Activated naive CD4-positive, alpha-beta T cell treated with anti-CD3 and anti-CD28 coated beads, Interleukin-2, amount 50 U/mL, for 16 hours (primary cell): ENCODE data around the gene SETD1B.

Experiments
- DNase-seq: peaks from one replicate; pipeline ENCODE4 v3.0.0-alpha.2; 2020

SETD1B gene

DNA sequence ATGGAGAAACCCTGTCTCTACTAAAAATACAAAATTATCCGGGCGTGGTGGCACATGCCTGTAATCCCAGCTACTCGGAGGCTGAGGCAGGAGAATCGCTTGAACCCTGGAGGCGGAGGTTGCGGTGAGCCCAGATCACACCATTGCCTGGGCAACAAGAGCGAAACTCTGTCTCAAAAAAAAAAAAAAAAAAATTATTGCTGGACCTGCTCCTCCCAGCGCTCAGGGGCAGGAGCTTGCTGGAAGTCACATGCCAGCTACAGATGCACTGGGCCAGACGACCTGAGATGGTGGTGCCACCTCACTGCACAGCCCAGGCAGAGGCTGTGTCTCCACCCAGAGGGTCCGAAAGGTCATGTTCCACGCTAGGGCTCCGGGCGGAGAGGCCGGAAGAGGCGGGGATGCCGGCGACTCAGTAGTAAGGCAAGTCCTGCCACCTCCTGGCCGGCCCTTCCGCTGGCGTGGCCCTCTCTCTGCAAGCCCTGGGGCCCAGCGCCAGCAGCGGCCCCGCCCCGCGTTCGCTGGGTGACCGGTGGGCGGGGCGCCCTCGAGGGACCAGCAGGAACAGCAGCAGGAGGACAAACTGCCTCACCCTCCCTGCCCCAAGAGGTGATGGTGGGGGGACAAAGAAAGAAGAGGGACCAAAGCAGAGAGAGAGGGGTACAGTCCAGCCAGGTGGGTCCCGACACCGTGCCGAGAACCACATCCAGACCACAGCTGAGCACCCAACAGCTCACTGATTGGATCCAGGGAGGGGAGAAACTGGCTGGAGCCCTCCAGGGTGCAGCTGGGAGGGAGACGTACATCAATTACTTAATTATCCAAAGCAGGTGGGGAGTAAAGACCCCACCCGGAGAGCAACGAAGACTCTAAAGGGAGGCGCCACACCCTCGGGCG lies 6.7 kb upstream of the SETD1B start:
- DNase-seq: no peak

DNA sequence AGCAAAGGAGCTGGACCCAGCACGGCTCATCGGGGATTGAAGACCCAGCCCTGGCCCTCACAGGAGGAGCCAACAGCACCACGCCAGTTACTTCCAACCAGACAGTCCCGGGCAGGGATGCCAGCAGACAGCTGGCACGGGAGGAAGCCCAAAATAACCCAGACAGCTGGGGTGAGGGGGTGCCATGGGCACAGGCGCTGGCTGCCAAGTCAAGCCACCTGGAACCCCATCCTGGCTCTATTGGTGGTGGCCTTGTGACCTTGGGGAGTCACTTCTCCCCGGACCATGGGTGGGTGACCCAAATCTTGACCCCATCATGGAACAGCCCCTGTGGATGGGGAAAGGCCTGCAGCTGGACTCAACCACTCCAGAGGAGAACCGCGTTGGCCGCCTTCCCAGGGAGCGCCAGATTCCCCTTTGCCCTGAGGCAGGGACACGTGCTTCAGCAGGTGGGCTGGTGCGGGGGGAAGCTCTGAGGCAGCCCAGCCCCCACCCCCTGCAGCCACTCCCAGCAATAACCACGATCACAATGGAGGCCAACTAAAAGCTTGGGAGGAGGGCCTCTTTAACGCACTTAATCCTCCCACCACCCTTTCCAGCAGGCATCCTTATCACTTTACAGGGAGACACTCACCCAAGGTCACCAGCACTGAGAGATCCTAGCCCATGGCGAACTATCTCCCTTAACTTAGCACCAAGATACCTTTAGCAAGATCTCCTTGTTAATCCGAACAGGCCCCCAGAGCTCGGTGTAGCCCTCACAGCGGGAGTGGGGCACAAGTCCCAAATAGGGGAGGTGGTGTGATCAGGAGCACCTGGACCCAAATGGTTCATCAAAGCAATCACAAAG lies 5.6 kb upstream of the SETD1B start:
- DNase-seq: no peak

DNA sequence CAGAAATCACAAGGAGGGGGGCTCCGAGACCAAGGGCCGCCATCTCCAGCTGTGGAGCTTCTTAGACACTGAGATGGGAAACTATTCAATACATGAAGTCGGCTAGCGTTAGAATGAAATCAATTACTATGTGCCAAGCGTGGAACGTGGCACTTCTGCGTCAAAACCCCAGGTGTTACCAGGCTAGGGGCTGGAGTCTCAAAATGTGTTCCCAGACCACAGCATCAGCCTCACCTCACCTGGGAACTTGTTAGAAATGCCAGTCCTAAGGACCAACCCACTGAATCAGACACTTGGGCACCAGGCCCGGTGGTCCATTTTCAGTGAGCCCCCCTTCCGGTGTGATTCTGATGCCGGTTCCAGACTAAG lies 5.0 kb upstream of the SETD1B start:
- no peak for DNase-seq

DNA sequence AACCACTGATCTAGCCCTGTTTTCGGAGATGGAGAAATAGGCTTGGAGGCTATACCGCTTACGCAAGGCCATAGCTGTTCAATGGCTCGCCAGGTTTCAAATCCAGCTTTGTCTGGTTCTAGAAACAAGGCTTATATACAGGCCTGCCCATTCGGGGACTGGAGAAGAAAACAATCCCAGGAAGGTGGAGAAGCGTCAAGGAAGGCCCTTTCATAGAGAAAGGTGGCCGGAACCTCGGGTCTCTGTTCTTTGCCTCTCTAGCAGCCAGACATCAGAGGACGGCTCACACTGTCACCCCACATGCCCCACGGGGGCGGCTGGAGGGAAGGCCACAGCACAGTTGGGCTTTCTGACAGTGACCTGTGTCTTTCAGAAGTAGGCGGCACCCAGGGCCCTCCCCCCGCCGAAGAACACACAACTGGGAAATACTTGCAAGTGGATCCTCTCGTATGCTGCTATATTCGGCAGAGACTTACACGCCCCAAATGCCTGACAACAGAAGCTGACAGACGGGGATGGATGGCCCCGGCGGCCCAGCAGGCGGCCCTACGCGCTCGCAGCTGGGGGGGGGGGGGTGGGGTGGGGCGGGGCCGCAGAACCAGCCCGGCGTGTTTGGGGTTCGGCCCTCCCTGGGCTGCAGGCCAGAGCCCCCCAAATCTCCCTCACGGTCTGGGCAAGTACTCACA lies 4.5 kb upstream of the SETD1B start:
- peak; percentile 56 for DNase-seq

DNA sequence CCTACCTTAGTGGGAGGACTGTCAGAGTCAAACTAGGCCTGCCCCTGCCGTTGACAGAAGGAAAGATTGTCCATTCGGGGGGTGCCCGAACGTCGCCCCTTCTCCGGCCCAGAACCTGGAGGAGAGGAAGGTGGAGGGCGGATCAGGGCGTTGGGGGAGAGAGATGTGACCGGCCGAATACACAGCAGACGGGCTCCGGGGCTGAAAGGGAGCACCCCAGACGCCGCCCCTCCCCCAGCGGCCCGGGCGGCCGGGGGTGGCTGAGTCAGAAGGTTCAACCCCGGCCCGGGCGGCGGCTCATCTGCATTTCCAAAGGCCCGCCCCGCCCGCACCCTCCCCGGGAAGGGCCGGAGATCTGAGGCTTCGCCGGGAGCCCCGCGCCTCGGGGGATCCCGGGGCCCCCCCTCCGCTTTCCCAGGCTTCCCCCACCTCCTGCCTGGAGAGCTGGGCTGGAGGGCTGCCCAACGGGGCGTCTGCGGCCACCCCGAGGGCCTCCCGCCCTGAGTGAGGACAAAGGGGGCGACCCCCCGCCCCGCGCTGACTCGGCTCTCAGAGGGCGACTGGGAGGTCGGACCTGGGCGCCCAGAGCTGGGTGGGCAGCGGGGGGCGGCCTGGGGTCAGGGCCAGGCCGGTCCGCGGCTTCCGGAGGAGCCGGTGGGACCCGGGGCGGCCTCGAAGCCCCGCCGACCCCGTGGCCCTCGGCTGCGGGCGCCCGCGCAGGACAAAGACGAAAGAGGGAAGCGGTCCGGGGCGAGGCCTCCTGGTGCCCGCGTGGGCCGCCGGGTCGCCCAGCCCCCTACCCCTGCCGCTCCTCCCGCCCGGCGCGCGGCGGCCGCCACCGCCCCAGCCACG lies 3.7 kb upstream of the SETD1B start:
- peak; percentile 81 for DNase-seq

DNA sequence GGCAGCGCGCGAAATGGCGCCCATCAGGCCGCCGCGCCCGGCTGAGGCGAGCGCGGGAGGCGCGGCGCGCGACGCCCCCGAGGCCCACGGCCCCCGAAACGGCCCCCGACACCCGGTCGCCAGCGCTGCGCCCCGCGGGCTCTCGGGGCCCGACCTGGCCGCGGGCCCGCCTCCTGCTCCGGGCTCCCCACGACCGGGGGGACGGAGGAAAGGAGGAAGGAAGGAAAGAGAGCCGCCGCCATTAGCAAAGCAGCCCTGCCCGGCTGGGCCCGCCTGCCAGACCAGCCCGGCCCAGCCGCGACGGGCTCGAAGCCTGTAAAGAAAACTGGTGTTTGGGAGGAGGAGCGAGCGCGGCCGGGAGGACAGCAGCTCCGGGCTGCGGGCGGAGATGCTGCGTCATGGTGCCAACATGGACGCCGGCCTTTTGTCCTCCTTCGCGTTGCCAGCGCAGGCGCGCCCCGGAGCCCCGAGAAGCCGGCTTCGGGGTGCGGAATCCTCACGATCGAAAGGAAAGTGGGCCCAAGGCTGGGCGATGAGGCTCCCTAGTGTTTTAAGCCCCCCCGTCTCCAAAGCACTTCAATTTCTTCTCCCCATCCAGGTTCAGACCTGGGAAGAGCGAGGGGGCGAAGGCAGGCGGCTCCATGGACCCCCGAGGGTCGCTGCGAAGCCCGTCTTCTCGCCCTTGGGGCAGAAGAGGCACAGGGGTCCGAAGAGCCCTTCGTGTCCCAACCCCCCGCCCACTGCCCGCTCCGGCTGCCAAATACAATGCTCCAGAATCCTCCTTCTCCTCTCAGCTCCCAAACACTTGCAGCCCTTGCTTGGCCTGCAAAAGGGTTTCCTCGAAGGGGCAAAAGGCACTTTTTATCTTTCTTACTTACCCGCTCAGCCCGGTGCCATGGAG lies 2.9 kb upstream of the SETD1B start:
- peak; percentile 76 for DNase-seq

DNA sequence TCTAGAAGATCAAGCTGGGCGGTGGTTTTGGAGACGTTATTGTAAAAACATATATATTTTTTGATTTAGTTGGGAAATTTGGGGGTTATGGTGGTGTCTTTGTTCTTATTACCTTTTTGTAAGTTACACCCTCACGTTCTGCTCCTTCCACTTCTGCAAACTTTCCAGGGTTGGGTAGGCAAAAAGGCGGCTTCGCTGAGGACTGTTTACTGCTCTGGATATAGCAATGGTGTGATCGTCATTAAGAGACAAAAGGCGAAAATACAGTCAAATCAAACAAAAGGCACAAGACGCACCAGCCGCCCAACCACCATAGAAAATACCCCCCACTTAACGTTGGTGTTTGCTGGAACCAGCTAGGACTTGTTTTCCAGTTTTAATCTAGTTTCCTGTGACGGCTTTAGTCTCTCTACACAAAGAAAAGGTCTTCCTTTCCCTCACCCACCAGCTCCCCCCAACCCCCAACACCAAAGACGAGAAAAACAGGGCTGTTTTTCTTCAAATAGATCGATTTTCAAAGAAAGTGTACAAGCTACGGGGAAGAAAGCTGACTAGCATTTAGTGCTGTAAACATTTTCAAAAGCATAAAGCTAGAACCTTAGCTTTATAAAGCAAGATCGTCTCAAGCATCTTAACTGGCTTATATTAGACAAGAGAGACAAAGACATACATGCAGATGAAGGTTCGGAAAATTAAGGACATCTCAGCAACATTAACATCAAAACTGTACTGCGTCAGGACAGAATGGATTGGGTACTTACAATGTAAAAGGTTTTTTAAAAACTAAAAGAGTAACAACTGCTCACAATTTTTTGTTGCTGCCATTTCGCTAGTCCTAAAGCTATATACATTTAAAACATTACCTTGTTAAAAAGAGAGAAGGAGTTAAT lies 2.0 kb upstream of the SETD1B start:
- DNase-seq: peak; percentile 30

DNA sequence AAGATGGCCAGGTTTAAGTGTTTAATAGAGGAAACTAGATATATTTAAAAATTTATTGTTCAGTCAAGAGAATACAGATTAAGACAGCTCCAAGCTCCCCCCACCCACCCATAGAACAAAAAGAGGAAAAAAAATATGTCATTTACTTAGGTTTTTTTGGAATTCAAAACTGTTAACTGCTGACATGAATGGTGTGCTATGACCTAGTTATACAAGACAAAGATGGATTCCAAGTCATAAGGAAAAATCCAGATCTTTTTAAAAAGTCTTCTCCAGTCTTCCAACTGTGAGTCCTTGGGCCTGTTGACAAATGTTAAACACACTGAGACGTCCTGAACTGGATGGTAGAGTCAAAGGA lies 1.3 kb upstream of the SETD1B start:
- no peak for DNase-seq

DNA sequence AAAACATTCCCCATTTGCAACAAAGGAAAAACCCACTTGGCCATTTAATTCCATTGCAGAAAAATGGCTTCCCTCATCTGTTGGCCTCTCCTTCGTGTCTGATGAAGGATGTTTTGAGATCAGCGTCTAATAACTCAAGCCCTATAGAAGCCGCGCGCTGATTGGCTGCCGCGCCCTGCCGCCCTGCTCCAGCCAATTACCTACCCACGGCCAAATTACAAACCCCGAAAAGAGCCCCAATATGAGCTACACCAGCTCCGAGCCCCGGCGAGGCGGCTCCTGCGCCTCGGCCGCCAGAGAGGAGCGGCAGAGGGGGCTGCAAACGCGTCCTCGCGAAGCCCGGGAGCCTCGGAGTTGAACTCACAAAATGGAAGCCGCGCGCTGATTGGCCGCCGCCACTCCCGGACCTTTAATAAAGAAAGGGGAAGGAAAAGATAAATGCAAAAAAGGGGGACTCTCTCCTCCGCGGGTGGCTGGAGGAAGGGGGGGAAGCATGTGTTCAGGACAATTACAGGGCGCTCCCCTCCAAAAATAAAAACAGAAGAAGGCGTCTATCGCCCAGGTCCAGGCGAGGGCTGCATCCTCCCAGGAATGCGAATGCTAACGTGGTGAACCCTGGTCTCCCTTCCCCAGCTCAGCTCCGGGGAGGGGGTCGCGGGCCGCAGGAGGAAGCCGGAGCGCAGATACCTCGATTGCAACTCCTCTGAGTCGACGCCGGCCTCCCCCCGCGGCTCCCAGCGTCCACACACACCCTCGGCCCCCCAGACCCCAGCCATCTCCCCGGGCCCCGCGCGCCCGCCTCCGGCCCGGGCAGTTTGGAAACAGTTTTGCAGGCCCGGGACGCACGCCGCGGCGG lies 738 bp upstream of the SETD1B start:
- DNase-seq: peak; percentile 88

DNA sequence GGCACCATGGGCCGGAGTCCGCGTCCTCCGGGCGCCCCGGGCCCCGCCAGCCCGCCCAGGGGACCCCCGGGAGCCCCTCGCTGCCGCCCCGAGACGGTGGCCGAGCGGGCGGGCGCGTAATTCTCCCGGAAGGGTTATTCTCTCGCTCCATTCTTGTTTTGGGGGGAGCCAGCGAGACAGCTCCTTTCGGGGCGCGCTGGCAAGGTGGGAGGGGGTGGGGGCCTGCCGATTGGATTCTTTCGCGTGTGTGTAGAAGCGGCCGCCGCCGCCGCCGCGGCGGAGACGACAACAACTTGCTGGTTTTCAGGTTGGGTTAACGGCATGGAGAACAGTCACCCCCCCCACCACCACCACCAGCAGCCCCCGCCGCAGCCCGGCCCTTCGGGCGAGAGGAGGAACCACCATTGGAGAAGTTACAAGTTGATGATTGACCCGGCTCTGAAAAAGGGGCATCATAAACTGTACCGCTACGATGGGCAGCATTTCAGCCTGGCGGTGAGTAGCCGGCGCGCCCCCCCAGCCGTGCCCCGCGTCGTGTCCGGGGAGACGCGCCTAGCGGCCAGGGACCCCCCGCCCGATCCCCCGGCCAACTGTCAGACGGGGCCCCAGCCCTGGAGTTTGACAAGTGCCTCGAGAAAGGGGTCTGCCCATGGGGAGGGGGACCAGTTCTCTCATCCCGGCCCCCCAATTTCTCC lies 755 bp downstream of the SETD1B start:
- peak; percentile 67 for DNase-seq

DNA sequence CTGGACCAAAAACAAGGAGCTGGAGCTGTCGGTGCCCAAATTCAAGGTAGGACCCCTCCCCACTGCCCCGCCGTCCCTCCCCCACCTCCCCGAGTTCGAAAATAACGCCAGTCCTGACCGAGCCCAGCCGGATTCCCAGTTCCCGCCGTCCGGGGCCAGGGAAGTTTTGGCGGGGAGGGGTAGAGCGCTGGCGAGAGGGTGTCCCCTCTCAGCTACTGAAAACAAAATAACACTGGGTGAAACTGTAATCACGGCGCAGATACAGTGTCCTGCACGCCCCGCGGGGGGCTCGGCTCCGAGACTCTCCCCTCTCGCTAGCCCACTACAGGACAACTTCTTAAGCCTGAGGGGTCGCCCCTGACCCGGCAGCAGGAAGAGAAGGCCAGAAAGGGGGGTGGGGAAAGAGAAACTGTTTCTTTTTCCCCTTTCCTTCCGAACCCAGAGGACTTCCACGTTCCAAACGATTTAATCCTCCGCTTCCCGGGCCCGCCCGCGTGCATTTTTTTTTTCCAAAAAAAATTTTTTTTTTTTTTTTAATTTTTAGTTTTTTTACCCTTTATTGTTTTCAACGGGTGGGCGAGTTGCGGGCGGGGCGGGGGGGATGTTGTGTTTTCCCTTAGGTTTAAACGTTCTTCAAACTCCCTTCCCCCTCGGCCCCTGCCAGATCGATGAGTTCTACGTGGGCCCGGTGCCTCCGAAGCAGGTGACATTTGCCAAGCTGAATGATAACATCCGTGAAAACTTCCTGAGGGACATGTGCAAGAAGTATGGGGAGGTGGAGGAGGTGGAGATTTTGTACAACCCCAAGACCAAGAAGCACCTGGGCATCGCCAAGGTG lies 1.6 kb downstream of the SETD1B start:
- no peak for DNase-seq

DNA sequence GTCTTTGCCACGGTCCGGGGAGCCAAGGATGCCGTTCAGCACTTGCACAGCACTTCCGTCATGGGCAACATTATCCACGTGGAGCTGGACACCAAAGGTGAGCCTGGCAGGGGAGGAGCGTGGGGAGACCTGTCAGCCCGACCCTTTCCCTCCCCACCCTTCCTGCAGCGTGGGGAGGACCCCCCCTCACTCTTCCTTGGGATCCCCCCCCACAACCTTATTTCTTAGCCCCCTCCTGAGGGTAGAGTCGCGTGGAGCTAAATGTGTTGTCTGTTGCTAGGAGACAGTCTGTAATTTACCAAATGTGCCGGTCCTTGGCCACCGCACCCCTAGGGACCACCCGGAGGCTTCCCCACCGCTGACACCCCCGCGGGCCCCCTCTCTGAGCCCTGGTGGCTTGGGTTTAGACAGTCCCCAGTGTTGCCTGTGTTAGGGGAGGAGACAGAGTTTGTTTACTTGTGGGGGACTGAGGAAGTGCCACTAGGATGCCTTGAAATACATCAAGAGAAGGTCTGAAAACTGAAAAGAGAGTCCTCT lies 2.3 kb downstream of the SETD1B start:
- no peak for DNase-seq

DNA sequence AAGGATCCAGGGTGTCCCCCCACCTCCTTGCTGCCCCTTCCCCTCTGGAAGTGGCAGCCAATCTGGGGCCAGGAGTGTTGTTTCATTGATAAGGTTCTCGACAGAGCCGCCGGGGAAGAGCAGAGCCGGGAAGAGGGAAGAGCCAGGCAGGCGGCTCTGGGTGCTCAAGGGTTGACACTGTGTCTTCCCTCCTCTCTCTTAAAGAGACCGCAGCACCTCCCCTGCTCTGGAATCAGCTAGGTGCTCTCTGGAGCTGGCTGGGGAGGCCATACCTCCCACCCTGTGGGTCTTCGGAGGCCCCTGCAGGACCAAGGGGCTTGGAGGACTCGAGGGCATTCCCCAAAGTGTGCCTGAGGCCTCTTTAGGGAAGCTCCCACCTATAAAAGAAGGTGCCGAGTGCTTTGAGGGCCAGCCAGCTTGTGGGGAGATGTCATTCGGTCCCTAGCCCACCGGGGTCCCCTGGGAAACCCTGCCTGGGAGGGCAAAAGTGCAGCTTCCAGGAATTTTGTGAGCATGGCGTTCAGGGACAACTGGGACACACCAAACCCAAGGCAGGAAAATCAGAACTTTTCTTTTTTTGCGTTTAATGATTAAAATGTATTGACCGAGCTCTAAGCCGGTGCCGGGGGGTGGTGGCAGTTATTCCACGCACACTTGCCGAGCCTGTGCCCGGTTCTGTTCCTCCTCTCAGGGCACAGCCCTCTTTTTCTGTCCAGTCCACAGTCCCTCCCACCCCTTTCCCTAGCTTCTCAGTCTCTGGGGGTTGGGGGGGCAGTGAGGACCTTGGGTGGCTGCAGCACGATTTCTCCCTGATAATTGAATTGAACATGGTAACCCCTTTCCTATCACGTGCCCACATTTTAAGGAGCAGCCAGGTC lies 3.0 kb downstream of the SETD1B start:
- no peak for DNase-seq

DNA sequence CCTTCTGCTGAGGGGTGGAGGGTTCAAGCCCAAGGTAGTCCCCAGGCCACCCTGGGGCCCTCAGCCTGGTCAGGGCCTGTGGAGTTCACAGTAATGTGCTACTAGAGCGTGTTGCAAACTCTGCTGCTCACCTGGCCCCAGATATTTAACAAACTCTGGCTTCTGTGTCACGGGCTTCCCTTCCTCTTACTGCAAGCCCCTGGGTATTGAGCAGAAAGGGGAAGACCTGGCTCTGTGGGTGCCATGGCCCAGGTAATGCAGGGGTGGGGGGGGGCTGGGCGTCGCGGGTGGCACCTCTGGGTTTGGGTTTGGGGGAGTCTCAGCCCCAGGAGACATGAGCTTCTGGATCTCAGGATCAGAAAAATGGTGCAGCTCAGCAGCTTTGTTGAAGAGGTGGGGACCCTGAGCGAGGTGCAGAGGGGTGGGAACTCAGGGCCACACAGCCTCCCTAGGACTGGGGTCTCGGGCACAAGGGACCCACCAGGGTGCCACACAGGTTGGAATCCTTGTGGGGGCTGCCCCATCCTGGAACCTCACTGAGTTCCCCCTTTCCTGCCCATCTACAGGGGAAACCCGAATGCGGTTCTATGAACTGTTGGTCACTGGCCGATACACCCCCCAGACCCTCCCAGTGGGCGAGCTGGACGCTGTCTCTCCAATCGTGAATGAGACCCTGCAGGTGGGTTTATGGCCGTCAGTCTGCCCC lies 4.0 kb downstream of the SETD1B start:
- DNase-seq: no peak

DNA sequence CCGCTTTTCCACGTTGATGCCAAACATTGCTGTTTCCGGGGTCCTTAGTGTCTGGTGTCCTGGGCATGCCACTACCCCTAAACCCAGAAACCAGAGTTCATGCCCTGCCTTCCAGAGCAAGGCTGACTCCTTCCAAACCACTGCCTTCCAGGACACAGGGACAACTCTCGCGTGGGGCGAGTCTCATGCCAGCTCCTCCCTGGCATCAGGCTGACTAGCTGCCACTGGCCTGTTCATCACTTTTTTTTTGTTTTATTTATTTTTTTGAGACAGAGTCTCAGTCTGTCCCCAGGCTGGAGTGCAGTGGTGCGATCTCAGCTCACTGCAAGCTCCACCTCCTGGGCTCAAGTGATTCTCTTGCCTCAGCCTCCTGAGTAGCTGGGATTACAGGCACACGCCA lies 4.8 kb downstream of the SETD1B start:
- no peak for DNase-seq

DNA sequence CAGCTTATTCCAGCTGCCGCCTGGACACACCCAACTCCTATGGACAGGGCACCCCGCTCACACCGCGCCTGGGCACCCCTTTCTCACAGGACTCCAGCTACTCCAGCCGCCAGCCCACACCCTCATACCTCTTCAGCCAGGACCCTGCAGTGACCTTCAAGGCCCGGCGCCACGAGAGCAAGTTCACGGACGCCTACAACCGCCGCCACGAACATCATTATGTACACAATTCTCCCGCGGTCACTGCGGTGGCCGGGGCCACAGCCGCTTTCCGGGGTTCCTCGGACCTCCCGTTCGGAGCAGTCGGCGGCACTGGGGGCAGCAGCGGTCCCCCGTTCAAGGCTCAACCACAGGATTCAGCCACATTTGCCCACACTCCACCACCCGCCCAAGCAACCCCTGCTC lies 5.9 kb downstream of the SETD1B start:
- DNase-seq: no peak
